ENCODE results near the gene RPN2.

RPN2 gene

GRCh38 chr20:37274851-37275524, 95.9 kb downstream of the RPN2 start:
- no peak overlapping the region for H3K9ac ChIP-seq (ENCODE audit: low read length)
- no peaks in the 10 kb centered on the region for H3K36me3 ChIP-seq (ENCODE audit: control insufficient read depth, low read depth, low read length)
- H3K27ac ChIP-seq (ENCODE audit: low read length) = no peak overlapping the region
- H3K27me3 ChIP-seq (ENCODE audit: control insufficient read depth, insufficient read depth, low read length) = no peaks in the 10 kb centered on the region
- no peaks in the 10 kb centered on the region for H3K4me1 ChIP-seq (ENCODE audit: control insufficient read depth, low read depth, low read length)
- H3K9me3 ChIP-seq (ENCODE audit: control insufficient read depth, low read depth, low read length) = no peaks in the 10 kb centered on the region
- H3K4me3 ChIP-seq (ENCODE audit: low read length) = no peak overlapping the region

GRCh38 chr20:37276494-37277252, 97.5 kb downstream of the RPN2 start:
- Histone ChIP-seq H3K4me3 (ENCODE audit: low read length) (no peak overlapping the region), H3K27ac (ENCODE audit: low read length) (no peak overlapping the region), H3K36me3 (ENCODE audit: control insufficient read depth, low read depth, low read length) (no peaks in the 10 kb centered on the region), H3K4me1 (ENCODE audit: control insufficient read depth, low read depth, low read length) (no peaks in the 10 kb centered on the region), H3K9me3 (ENCODE audit: control insufficient read depth, low read depth, low read length) (no peaks in the 10 kb centered on the region), H3K9ac (ENCODE audit: low read length) (no peak overlapping the region), H3K27me3 (ENCODE audit: control insufficient read depth, insufficient read depth, low read length) (no peaks in the 10 kb centered on the region)

DNA sequence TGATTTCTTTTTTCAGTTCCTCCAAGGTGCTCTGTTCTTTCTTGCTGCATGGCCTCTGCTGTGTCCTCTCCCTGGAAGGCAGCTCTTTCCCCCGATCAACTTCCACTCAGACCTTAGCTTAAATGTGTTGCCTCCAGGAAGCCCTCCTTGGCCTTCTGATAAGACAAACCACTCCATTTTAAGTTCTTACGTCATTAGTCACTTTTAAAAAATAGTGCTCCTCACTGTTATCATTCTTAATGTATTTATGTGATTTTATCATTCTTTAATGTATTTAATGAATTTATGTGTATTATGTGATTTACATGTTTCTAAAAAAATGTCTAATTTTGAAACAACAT, 98.1 kb downstream of the RPN2 start:
- H3K9ac ChIP-seq (ENCODE audit: low read length) = no peak overlapping the region

DNA sequence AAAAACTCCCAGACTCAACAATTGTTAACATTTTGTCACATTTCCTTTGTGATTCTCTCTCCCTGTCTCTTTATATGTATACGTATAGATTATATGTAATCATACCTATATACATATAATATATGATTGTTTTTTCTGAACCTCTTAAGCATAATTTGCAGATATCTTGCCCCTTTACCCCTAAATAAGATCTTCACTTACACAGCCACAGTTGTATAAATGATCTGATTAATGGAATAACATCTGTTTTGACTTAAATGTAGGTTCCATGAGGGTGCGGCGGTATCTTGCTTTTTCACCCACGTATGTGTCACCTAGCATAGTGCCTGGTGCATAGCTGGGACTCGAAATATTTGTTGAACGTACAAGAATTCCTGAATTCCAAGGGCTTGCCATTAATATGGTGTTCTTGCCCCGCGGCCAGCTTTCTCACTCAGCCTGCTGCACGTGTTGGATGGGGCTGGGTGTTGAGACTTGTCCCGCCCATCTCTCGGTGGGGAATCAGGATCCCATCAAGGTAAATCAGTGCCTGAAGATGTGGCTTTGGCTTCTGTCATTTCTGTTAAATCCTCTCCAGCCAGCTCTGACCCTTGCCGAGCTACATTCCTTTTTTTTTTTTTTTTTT, 99.9 kb downstream of the RPN2 start:
- Histone ChIP-seq H3K27me3 (ENCODE audit: control insufficient read depth, insufficient read depth, low read length) (no peaks in the 10 kb centered on the region), H3K4me3 (ENCODE audit: low read length) (no peak overlapping the region), H3K27ac (ENCODE audit: low read length) (no peak overlapping the region), H3K36me3 (ENCODE audit: control insufficient read depth, low read depth, low read length) (no peaks in the 10 kb centered on the region), H3K9ac (ENCODE audit: low read length) (no peak overlapping the region), H3K4me1 (ENCODE audit: control insufficient read depth, low read depth, low read length) (no peaks in the 10 kb centered on the region), H3K9me3 (ENCODE audit: control insufficient read depth, low read depth, low read length) (no peaks in the 10 kb centered on the region)

More for the DNA sequence above, 98.1 kb downstream of the RPN2 start:
- Histone ChIP-seq H3K9me3 (ENCODE audit: control insufficient read depth, low read depth, low read length) (no peaks in the 10 kb centered on the region), H3K27ac (ENCODE audit: low read length) (no peak overlapping the region), H3K4me1 (ENCODE audit: control insufficient read depth, low read depth, low read length) (no peaks in the 10 kb centered on the region), H3K36me3 (ENCODE audit: control insufficient read depth, low read depth, low read length) (no peaks in the 10 kb centered on the region), H3K27me3 (ENCODE audit: control insufficient read depth, insufficient read depth, low read length) (no peaks in the 10 kb centered on the region), H3K4me3 (ENCODE audit: low read length) (no peak overlapping the region)

DNA sequence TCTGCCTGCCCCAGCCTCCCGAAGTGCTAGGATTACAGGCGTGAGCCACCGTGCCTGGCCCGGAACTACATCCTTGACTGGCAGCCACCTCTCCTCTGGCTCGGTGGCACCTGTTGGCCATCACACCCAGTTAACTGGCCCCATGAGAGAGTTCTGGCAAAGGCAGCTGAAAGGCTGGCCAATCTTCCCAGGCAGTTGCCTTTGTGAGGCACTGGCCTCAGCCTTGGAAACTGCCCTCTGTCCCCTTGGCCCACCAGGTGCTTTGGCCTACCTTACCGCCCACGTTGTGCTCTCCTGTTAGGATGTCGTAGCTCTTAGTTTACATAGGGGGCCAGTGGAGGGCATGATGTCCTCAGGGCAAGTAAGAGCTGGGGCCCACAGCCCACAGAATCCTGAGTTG, 100.7 kb downstream of the RPN2 start:
- no peak overlapping the region for H3K27ac ChIP-seq (ENCODE audit: low read length)
- H3K4me1 ChIP-seq (ENCODE audit: control insufficient read depth, low read depth, low read length) = no peaks in the 10 kb centered on the region

GRCh38 chr20:37280403-37280802, 101.3 kb downstream of the RPN2 start:
- H3K4me3 ChIP-seq (ENCODE audit: low read length) = no peak overlapping the region
- H3K9ac ChIP-seq (ENCODE audit: low read length) = no peak overlapping the region
- H3K9me3 ChIP-seq (ENCODE audit: control insufficient read depth, low read depth, low read length) = no peaks in the 10 kb centered on the region
- no peaks in the 10 kb centered on the region for H3K4me1 ChIP-seq (ENCODE audit: control insufficient read depth, low read depth, low read length)
- no peaks in the 10 kb centered on the region for H3K36me3 ChIP-seq (ENCODE audit: control insufficient read depth, low read depth, low read length)
- H3K27me3 ChIP-seq (ENCODE audit: control insufficient read depth, insufficient read depth, low read length) = no peaks in the 10 kb centered on the region
- H3K27ac ChIP-seq (ENCODE audit: low read length) = no peak overlapping the region

More for the DNA sequence above, 100.7 kb downstream of the RPN2 start:
- Histone ChIP-seq H3K9ac (ENCODE audit: low read length) (no peak overlapping the region), H3K4me3 (ENCODE audit: low read length) (no peak overlapping the region), H3K9me3 (ENCODE audit: control insufficient read depth, low read depth, low read length) (no peaks in the 10 kb centered on the region), H3K27me3 (ENCODE audit: control insufficient read depth, insufficient read depth, low read length) (no peaks in the 10 kb centered on the region), H3K36me3 (ENCODE audit: control insufficient read depth, low read depth, low read length) (no peaks in the 10 kb centered on the region)

GRCh38 chr20:37282556-37282955, 103.4 kb downstream of the RPN2 start:
- Histone ChIP-seq H3K4me1 (ENCODE audit: control insufficient read depth, low read depth, low read length) (no peaks in the 10 kb centered on the region), H3K9me3 (ENCODE audit: control insufficient read depth, low read depth, low read length) (no peaks in the 10 kb centered on the region), H3K27ac (ENCODE audit: low read length) (no peak overlapping the region), H3K27me3 (ENCODE audit: control insufficient read depth, insufficient read depth, low read length) (no peaks in the 10 kb centered on the region), H3K36me3 (ENCODE audit: control insufficient read depth, low read depth, low read length) (no peaks in the 10 kb centered on the region), H3K9ac (ENCODE audit: low read length) (no peak overlapping the region), H3K4me3 (ENCODE audit: low read length) (no peak overlapping the region)

DNA sequence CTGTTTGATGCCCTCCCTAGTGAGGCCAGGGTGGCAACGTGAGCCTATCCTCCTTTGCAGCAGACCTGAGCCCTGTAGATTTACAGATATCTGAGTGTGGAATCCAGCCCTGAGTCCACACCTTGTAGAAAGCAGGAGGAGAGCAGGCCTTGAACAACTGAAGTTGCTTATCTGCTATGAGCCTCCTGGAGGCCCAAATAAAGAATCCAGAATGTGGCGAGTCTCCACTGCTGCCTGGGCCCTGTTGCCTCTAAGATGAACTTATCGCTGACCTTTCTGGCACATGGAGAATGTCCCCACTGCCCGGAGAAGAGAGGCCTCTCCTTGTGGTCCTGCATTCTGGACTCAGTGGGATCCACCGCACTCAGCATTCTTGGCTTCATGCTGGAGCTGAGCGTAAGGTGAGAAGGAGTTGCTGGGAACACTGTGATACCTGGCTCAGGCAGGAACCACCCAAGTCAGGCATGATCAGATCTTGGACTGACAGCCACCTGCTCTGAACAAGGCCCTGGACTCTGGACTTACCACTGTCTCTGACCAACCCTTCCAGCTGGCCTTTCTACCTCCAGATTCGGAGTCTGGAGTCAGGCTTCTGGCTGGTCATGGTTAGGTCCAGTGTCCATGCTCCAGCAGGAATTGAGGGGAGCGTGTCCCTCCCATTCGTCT, 104.5 kb downstream of the RPN2 start:
- Histone ChIP-seq H3K4me1 (ENCODE audit: control insufficient read depth, low read depth, low read length) (no peaks in the 10 kb centered on the region), H3K27me3 (ENCODE audit: control insufficient read depth, insufficient read depth, low read length) (no peaks in the 10 kb centered on the region), H3K36me3 (ENCODE audit: control insufficient read depth, low read depth, low read length) (no peaks in the 10 kb centered on the region), H3K9me3 (ENCODE audit: control insufficient read depth, low read depth, low read length) (no peaks in the 10 kb centered on the region), H3K4me3 (ENCODE audit: low read length) (no peak overlapping the region), H3K27ac (ENCODE audit: low read length) (no peak overlapping the region), H3K9ac (ENCODE audit: low read length) (no peak overlapping the region)

GRCh38 chr20:37284691-37285161, 105.6 kb downstream of the RPN2 start:
- Histone ChIP-seq H3K4me3 (ENCODE audit: low read length) (no peak overlapping the region), H3K27ac (ENCODE audit: low read length) (no peak overlapping the region), H3K27me3 (ENCODE audit: control insufficient read depth, insufficient read depth, low read length) (no peaks in the 10 kb centered on the region)

DNA sequence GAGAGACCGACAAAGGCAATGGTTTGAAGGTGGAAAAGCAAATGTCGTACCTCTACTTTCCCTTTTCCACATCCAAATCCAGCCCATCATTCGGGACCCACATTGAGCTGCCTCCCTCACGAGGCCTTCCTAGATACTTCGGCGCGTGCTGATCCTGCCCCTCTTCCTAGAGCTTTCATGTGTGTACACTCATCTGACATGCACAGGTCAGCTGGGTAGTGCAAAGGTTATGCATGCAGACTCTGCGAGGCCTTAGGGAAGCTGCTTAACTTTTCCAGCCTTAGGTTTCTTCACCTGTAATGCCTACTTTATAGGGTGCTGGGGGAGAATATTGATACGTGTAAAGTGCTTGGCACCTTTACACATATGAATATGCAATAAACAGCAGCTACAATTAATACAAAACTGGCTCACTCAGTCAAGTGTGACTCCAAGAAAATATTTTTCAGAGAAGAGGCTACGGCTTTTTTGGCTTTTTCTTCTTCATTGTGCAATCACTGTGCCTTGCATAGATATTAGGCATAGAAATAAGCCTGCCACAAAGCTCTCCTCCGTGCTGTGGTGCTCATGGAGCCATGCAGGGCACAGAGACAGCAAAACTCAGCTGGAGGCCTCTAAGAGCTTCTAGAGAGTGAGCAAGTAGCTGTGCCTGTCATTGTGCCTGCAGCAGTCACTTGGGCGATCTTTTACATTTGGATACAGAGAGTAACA, 106.7 kb downstream of the RPN2 start:
- Histone ChIP-seq H3K9me3 (ENCODE audit: control insufficient read depth, low read depth, low read length) (no peaks in the 10 kb centered on the region), H3K36me3 (ENCODE audit: control insufficient read depth, low read depth, low read length) (no peaks in the 10 kb centered on the region), H3K4me1 (ENCODE audit: control insufficient read depth, low read depth, low read length) (no peaks in the 10 kb centered on the region), H3K27ac (ENCODE audit: low read length) (no peak overlapping the region), H3K4me3 (ENCODE audit: low read length) (no peak overlapping the region), H3K27me3 (ENCODE audit: control insufficient read depth, insufficient read depth, low read length) (no peaks in the 10 kb centered on the region), H3K9ac (ENCODE audit: low read length) (no peak overlapping the region)

More at GRCh38 chr20:37284691-37285161, 105.6 kb downstream of the RPN2 start:
- Histone ChIP-seq H3K36me3 (ENCODE audit: control insufficient read depth, low read depth, low read length) (no peaks in the 10 kb centered on the region), H3K4me1 (ENCODE audit: control insufficient read depth, low read depth, low read length) (no peaks in the 10 kb centered on the region), H3K9me3 (ENCODE audit: control insufficient read depth, low read depth, low read length) (no peaks in the 10 kb centered on the region), H3K9ac (ENCODE audit: low read length) (no peak overlapping the region)

DNA sequence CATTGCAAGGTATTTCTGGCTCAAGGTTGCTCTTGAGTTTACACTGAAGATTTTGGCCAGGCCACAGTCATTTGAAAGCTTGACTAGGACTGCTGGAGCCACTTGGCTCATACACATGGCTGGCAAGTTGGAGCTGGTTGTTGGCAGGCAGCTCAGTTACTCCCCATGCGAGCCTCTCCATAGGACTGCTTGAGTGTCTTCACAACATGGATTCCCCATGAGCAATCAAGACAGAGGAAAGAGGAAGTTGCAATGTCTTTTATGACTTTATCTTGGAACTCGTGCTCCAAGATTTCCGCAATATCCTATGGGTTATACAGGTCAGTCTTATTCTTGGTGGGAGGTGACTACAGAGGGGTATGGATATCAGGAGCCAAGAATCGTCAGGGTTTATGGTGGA, 109.0 kb downstream of the RPN2 start:
- Histone ChIP-seq H3K9ac (ENCODE audit: low read length) (no peak overlapping the region), H3K9me3 (ENCODE audit: control insufficient read depth, low read depth, low read length) (no peaks in the 10 kb centered on the region), H3K4me3 (ENCODE audit: low read length) (no peak overlapping the region), H3K36me3 (ENCODE audit: control insufficient read depth, low read depth, low read length) (peaks cover 3% of the 10 kb centered on the region), H3K4me1 (ENCODE audit: control insufficient read depth, low read depth, low read length) (no peaks in the 10 kb centered on the region), H3K27me3 (ENCODE audit: control insufficient read depth, insufficient read depth, low read length) (no peaks in the 10 kb centered on the region), H3K27ac (ENCODE audit: low read length) (no peak overlapping the region)
